ENCODE data around the gene TKFC.

TKFC gene

GRCh38 chr11:61297746-61298145 lies 35.3 kb upstream of the TKFC start (continued):
- no peak for TF ChIP-seq TSHZ2 (CRISPR knock-in tag; IDR thresholded peaks at IDR 0.05)
- no peak for TF ChIP-seq ARNTL (CRISPR knock-in tag; IDR thresholded peaks at IDR 0.05; ENCODE audit: borderline replicate concordance, low read depth)
- no peak for TF ChIP-seq ZNF8 (CRISPR knock-in tag; IDR thresholded peaks at IDR 0.05)
- TF ChIP-seq ZFP3 (CRISPR knock-in tag; IDR thresholded peaks at IDR 0.05) = no peak
- TF ChIP-seq TCF4 (CRISPR knock-in tag; IDR thresholded peaks at IDR 0.05; ENCODE audit: borderline replicate concordance) = no peak
- no peak for TF ChIP-seq CREB5 (CRISPR knock-in tag; IDR thresholded peaks at IDR 0.05; ENCODE audit: low read depth)
- no peak for TF ChIP-seq PPARA (CRISPR knock-in tag; IDR thresholded peaks at IDR 0.05; ENCODE audit: borderline replicate concordance)
- no peak for TF ChIP-seq BACH2 (CRISPR knock-in tag; IDR thresholded peaks at IDR 0.05; ENCODE audit: borderline replicate concordance)

GRCh38 chr11:61298663-61299244 lies 34.3 kb upstream of the TKFC start:
- TF ChIP-seq TCF4 (CRISPR knock-in tag; IDR thresholded peaks at IDR 0.05; ENCODE audit: borderline replicate concordance) (no peak), ISL1 (CRISPR knock-in tag; IDR thresholded peaks at IDR 0.05) (no peak), POU6F1 (CRISPR knock-in tag; IDR thresholded peaks at IDR 0.05; ENCODE audit: borderline replicate concordance, low read depth) (no peak), ZFP3 (CRISPR knock-in tag; IDR thresholded peaks at IDR 0.05) (no peak), CSDC2 (CRISPR knock-in tag; IDR thresholded peaks at IDR 0.05) (no peak), OSR1 (CRISPR knock-in tag; IDR thresholded peaks at IDR 0.05) (no peak), CSRNP3 (CRISPR knock-in tag; IDR thresholded peaks at IDR 0.05) (no peak), ZFP30 (CRISPR knock-in tag; IDR thresholded peaks at IDR 0.05) (no peak), ZNF8 (CRISPR knock-in tag; IDR thresholded peaks at IDR 0.05) (no peak), ZNF565 (CRISPR knock-in tag; conservative IDR thresholded peaks at IDR 0.05; ENCODE audit: low read depth) (no peak), PATZ1 (CRISPR knock-in tag; IDR thresholded peaks at IDR 0.05; ENCODE audit: borderline replicate concordance) (no peak), ZC3H10 (CRISPR knock-in tag; IDR thresholded peaks at IDR 0.05) (no peak), CREB5 (CRISPR knock-in tag; IDR thresholded peaks at IDR 0.05; ENCODE audit: low read depth) (no peak), TSHZ2 (CRISPR knock-in tag; IDR thresholded peaks at IDR 0.05) (no peak), BACH2 (CRISPR knock-in tag; IDR thresholded peaks at IDR 0.05; ENCODE audit: borderline replicate concordance) (no peak), ZNF70 (CRISPR knock-in tag; IDR thresholded peaks at IDR 0.05) (no peak), GLIS3 (CRISPR knock-in tag; IDR thresholded peaks at IDR 0.05) (no peak), ESRRG (CRISPR knock-in tag; IDR thresholded peaks at IDR 0.05) (no peak), RARB (CRISPR knock-in tag; IDR thresholded peaks at IDR 0.05) (no peak), ARNTL (CRISPR knock-in tag; IDR thresholded peaks at IDR 0.05; ENCODE audit: borderline replicate concordance, low read depth) (no peak)
- no peak for ATAC-seq

All from SK-N-SH treated with all-trans-retinoic acid at 6 μM for 48 hours (cell line).